Neural cell (in vitro differentiated cells): ENCODE measurements around the gene LCN9. TPM values are rescaled to one million over a fixed set of nuclear protein-coding genes. Genes with fewer than 3 reads are reported as not detected.

Source experiments
- H2AFZ ChIP-seq: fragments of 200-600, 300-800 bp; sonication (generic), shearing (Covaris generic); 2 replicates; pipeline ENCODE4 v1.6.0; 2014; ENCODE audit warnings: low read depth, mild to moderate bottlenecking, antibody characterized with exemption, low read length, moderate library complexity
- H3F3A ChIP-seq: fragments of 200-600 bp; shearing (Covaris generic); 2 replicates; pipeline ENCODE4 v1.6.1; 2016; ENCODE audit warnings: mild to moderate bottlenecking, moderate library complexity, mixed read lengths, antibody characterized with exemption, low read length; ENCODE audit not compliant: insufficient read depth, poor library complexity, severe bottlenecking
- H3K27ac ChIP-seq: fragments of 200-600, 300-800 bp; sonication (generic), shearing (Covaris generic); 2 replicates; pipeline ENCODE4 v1.5.1; 2014; ENCODE audit warnings: mild to moderate bottlenecking, low read length, moderate library complexity
- H3K27me3 ChIP-seq: fragments of 300-800, 200-600 bp; sonication (generic), shearing (Covaris generic); 2 replicates; pipeline ENCODE4 v1.6.0; 2014; ENCODE audit warnings: mild to moderate bottlenecking, low read depth, low read length, moderate library complexity; ENCODE audit not compliant: insufficient read depth
- H3K36me3 ChIP-seq: fragments of 300-800, 200-600 bp; sonication (generic), shearing (Covaris generic); 2 replicates; pipeline ENCODE4 v1.5.1; 2014; ENCODE audit warnings: mild to moderate bottlenecking, antibody characterized with exemption, low read length, moderate library complexity; ENCODE audit not compliant: insufficient read depth
- H3K4me2 ChIP-seq: fragments of 300-800, 200-600 bp; sonication (generic), shearing (Covaris generic); 2 replicates; pipeline ENCODE4 v1.6.0; 2014; ENCODE audit warnings: mild to moderate bottlenecking, low read length
- H3K4me3 ChIP-seq: fragments of 300-800, 200-600 bp; sonication (generic), shearing (Covaris generic); 2 replicates; pipeline ENCODE4 v1.5.1; 2014; ENCODE audit warnings: mild to moderate bottlenecking, low read length, moderate library complexity
- H3K79me2 ChIP-seq: fragments of 200-600 bp; shearing (Covaris generic); replicated peaks from 2 replicates; pipeline ENCODE4 v1.6.0; 2014; ENCODE audit warnings: mild to moderate bottlenecking, low read length, moderate library complexity; ENCODE audit not compliant: insufficient read depth
- H3K9ac ChIP-seq: fragments of 300-800, 200-600 bp; sonication (generic), shearing (Covaris generic); 2 replicates; pipeline ENCODE4 v1.6.1; 2016; ENCODE audit warnings: mild to moderate bottlenecking, low read length, mixed read lengths
- H3K9me2 ChIP-seq: fragments of 200-600 bp; shearing (Covaris generic); 2 replicates; pipeline ENCODE4 v1.6.1; 2016; ENCODE audit warnings: mild to moderate bottlenecking, low read length, mixed read lengths; ENCODE audit not compliant: insufficient read depth
- H3K9me3 ChIP-seq: fragments of 200-600, 300-800 bp; sonication (generic), shearing (Covaris generic); 2 replicates; pipeline ENCODE4 v1.6.1; 2016; ENCODE audit warnings: mild to moderate bottlenecking, mixed run types, low read length, moderate library complexity, mixed read lengths
- H4K20me1 ChIP-seq: fragments of 200-600 bp; shearing (Covaris generic); 2 replicates; pipeline ENCODE4 v1.6.1; 2016; ENCODE audit warnings: mild to moderate bottlenecking, mixed run types; ENCODE audit not compliant: insufficient read depth
- CTCF ChIP-seq: fragments of 450-650 bp; IDR thresholded peaks from 2 replicates; pipeline ENCODE4 v1.5.1; 2014; ENCODE audit warnings: antibody characterized with exemption, mild to moderate bottlenecking, moderate library complexity; ENCODE audit not compliant: poor library complexity, severe bottlenecking
- EP300 ChIP-seq: fragments of 450-650 bp; conservative IDR thresholded peaks from 2 replicates; pipeline ENCODE4 v1.6.1; 2014; ENCODE audit warnings: antibody characterized with exemption, mild to moderate bottlenecking, moderate library complexity; ENCODE audit not compliant: poor library complexity, severe bottlenecking
- EZH2 ChIP-seq: fragments of 200-600, 300-800 bp; shearing (Covaris generic), sonication (generic); IDR thresholded peaks from 2 replicates; pipeline ENCODE4 v1.6.1; 2014; ENCODE audit warnings: antibody characterized with exemption, low read length, borderline replicate concordance, mild to moderate bottlenecking; ENCODE audit not compliant: insufficient read depth, poor library complexity, severe bottlenecking
- MXI1 ChIP-seq: fragments of 450-650 bp; conservative IDR thresholded peaks from 2 replicates; pipeline ENCODE4 v1.6.1; 2014; ENCODE audit warnings: antibody characterized with exemption, mild to moderate bottlenecking; ENCODE audit not compliant: poor library complexity, severe bottlenecking
- POLR2AphosphoS5 ChIP-seq: IDR thresholded peaks from 2 replicates; pipeline ENCODE4 v1.6.1; 2012
- RAD21 ChIP-seq: fragments of 450-650 bp; conservative IDR thresholded peaks from 2 replicates; pipeline ENCODE4 v1.6.1; 2014; ENCODE audit warnings: antibody characterized with exemption, mild to moderate bottlenecking, moderate library complexity
- REST ChIP-seq: IDR thresholded peaks from 2 replicates; pipeline ENCODE4 v1.6.1; 2012; ENCODE audit warnings: borderline replicate concordance
- SMC3 ChIP-seq: fragments of 450-650 bp; conservative IDR thresholded peaks from 2 replicates; pipeline ENCODE4 v1.6.1; 2014; ENCODE audit warnings: antibody characterized with exemption, mild to moderate bottlenecking, moderate library complexity; ENCODE audit not compliant: poor library complexity
- TAF1 ChIP-seq: IDR thresholded peaks from 2 replicates; pipeline ENCODE4 v1.6.1; 2012; ENCODE audit warnings: low read depth
- polyA plus RNA-seq: library from polyadenylated mRNA; depleted of rRNA; stranded (reverse); fragments of >200 nt; gene quantifications from 2 replicates; pipeline ENCODE4 v1.2.3, GENCODE V29; 2014

The LCN9 gene
- polyA plus RNA-seq, 1 donor from 2014 or later, result 2.5 TPM

- TF ChIP-seq POLR2AphosphoS5, result no peak
- no peak for TF ChIP-seq CTCF
- TF ChIP-seq RAD21, result no peak
- TF ChIP-seq REST, result no peak
- no peak for TF ChIP-seq EP300
- TF ChIP-seq SMC3, result no peak
- TF ChIP-seq EZH2, result no peak
- TF ChIP-seq MXI1, result no peak
- no peak for TF ChIP-seq TAF1
- no peaks in the 10 kb centered on the region for H3K9me2 ChIP-seq
- H3K27me3 ChIP-seq, result no peaks in the 10 kb centered on the region
- H3K36me3 ChIP-seq, result no peaks in the 10 kb centered on the region
- H3F3A ChIP-seq, result no peaks in the 10 kb centered on the region
- no peaks in the 10 kb centered on the region for H4K20me1 ChIP-seq
- no peaks in the 10 kb centered on the region for H3K9me3 ChIP-seq
- no peak overlapping the region for H3K4me2 ChIP-seq
- no peaks in the 10 kb centered on the region for H3K79me2 ChIP-seq
- no peak overlapping the region for H3K27ac ChIP-seq
- H2AFZ ChIP-seq, result no peak overlapping the region
- no peak overlapping the region for H3K4me3 ChIP-seq
- no peak overlapping the region for H3K9ac ChIP-seq
Measured at GRCh38 chr9:135663451-135663770, 302 bp downstream of the LCN9 start.

GRCh38 chr9:135663857-135664256, 748 bp downstream of the LCN9 start:
- Histone ChIP-seq H3K4me2 (no peak overlapping the region), H3K9me3 (no peaks in the 10 kb centered on the region), H3K4me3 (no peak overlapping the region), H3K27me3 (no peaks in the 10 kb centered on the region), H3K9me2 (no peaks in the 10 kb centered on the region), H3K27ac (no peak overlapping the region), H4K20me1 (no peaks in the 10 kb centered on the region), H3K79me2 (no peaks in the 10 kb centered on the region), H2AFZ (no peak overlapping the region), H3K36me3 (no peaks in the 10 kb centered on the region), H3K9ac (no peak overlapping the region), H3F3A (no peaks in the 10 kb centered on the region)
- TF ChIP-seq EP300 (no peak), CTCF (no peak), SMC3 (no peak), REST (no peak), EZH2 (no peak), POLR2AphosphoS5 (no peak), MXI1 (no peak), RAD21 (no peak), TAF1 (no peak)
